Aortic smooth muscle cell (primary cell): ENCODE results near the gene SYCP3. TPM values are rescaled to one million over a fixed set of nuclear protein-coding genes. Genes with fewer than 3 reads are reported as not detected.

Experiments
- total RNA-seq: library from RNA; depleted of rRNA; stranded (reverse); fragments of >200 nt; gene quantifications from 2 replicates; pipeline ENCODE4 v1.2.3, GENCODE V29; 2014

Gene SYCP3
- 0.12 and 0.13 TPM in 2 replicates for total RNA-seq

DNA sequence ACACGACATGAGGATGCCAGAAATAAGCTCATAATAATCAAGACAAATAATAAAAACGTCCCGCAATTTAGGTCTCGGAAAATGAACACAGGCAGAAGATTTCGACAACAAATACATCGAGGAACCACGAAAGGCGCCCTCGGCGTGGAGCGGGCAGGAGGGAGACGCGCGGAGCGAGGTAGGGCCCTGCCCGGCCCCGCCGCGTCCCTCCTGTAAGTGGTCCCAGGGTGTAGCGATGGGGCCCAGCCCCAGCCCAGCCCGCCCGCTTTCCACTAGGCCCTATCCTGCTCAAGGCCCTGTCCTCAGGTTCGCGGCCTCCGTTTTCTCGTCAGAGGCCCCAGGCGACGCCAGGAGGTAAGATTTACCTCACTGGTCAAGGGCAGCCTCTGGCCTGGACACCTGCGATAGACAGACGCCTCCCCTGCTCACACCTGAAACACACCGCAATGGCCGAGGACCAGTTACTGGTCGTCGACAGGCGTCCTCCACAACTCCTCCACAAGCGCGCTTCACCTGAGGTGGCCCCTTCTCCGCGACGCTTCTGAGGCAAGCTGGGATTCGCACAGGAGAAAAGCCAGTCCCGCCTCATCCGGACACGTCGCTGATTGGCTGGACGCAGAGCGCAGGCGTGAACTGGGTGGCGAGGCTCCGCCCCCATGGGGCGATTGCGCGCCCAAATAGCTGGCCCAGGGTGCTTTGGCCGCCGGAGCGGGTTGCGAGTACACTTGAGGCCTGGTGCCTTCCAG is at the start of gene SYCP3:
Gene SYCP3, minus strand, starts transcription at position 543 of the 746 bp plus-strand sequence. CDS start 1,527 bp downstream, outside the sequence.

DNA sequence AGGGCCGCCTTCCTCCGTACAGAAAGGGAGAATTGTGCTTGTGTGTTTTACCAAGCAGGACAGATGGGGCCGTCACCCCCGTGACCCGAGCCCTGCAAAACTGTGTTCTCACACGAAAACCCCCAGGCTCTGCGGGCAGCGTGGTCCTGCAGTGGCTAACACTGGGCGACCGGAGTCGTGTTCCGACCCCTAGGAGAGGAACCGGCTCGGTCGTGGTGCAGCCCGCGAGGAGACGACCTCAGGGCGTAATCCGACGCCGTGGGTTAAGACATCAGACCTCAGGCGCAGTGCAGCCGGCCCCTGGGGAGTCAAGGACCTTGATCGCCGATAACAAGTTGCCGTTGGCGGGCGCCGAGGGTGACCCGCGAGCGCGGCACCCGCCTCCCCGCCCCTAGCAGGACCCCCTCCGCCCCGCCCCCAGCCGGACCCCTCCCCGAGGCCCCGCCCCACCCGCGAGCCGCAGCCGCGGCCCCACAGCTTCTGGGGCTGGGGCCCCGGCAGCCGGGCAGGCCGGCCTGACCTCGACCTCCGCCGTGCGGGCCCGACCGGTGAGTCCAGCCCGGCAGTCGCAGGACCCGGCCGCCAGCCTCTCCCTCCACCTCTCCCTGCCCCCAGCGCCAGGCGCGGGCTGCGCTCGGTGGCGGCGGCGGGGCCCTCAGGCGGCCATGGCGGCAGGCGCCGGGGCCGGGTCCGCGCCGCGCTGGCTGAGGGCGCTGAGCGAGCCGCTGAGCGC is 41.9 kb downstream of the SYCP3 start, which contains the start of gene CHPT1:
Gene CHPT1, plus strand, starts transcription at position 444 of the 733 bp plus-strand sequence. Its CDS starts 222 bp downstream, at position 666.

Other genes starting within 250 kb of the SYCP3 start
- gene MYBPC1, start 144.5 kb downstream of the SYCP3 start, total RNA-seq, result not detected in 2 replicates
- 27.8 and 44.9 TPM in 2 replicates for gene CHPT1, start 41.8 kb downstream of the SYCP3 start, total RNA-seq
- gene GNPTAB, start 91.5 kb upstream of the SYCP3 start, total RNA-seq, result 29.7 and 30.4 TPM in 2 replicates
- gene DRAM1, start 138.1 kb upstream of the SYCP3 start, total RNA-seq, result 12.0 and 20.1 TPM in 2 replicates